Lower lobe of right lung (tissue), 2 donors: Measurements from ENCODE around the gene HMBS. TPM values are rescaled to one million over a fixed set of nuclear protein-coding genes. Genes with fewer than 3 reads are reported as not detected.
A peak's percentile ranks its signal among the peaks of the same experiment; 100 is the strongest.

ENCODE experiments used
- ATAC-seq, 2 donors: fragments of 200-7000 bp; cut with Tn5 transposase; one replicate each; pipeline ENCODE4 v1.9.1; 2020 to 2022; ENCODE audit warnings: mild to moderate bottlenecking in 2 of 2, moderate library complexity in 2 of 2
- DNase-seq: peaks from one replicate; pipeline ENCODE4 v3.0.0-alpha.2; 2020
- H3K27ac ChIP-seq: fragments of 200-600 bp; one replicate; pipeline ENCODE4 v1.8.0; 2022
- H3K27me3 ChIP-seq: fragments of 200-600 bp; one replicate; pipeline ENCODE4 v1.8.0; 2022; ENCODE audit warnings: low read depth
- H3K36me3 ChIP-seq: fragments of 200-600 bp; one replicate; pipeline ENCODE4 v1.8.0; 2022; ENCODE audit warnings: mild to moderate bottlenecking
- H3K4me1 ChIP-seq: fragments of 200-600 bp; one replicate; pipeline ENCODE4 v1.8.0; 2022
- H3K4me3 ChIP-seq: fragments of 200-600 bp; one replicate; pipeline ENCODE4 v1.8.0; 2022; ENCODE audit warnings: mild to moderate bottlenecking
- H3K9me3 ChIP-seq: fragments of 200-600 bp; one replicate; pipeline ENCODE4 v1.8.0; 2022
- CTCF ChIP-seq: fragments of 200-600 bp; IDR thresholded peaks from one replicate; pipeline ENCODE4 v1.8.0; 2022; ENCODE audit warnings: antibody characterized with exemption, mild to moderate bottlenecking
- intact Hi-C: fragments of 100-400 bp; cut with DNase I; formaldehyde crosslinking; loops from one replicate; pipeline ENCODE4 v1.11.0; 2022
- total RNA-seq: library from RNA; stranded (reverse); fragmentation: NEBNext Ultra II Directional; extraction: Animal tissue kit (Norgen Biotek cat#: 25700); gene quantifications from one replicate; pipeline ENCODE4 v1.2.1, GENCODE V29; 2021
- donor health status: DM: no; HTN: yes; CAD: no; lungs with severe emphysema.

The HMBS gene
- total RNA-seq, 1 donor from 2014 or later, result 16.7 TPM

DNA sequence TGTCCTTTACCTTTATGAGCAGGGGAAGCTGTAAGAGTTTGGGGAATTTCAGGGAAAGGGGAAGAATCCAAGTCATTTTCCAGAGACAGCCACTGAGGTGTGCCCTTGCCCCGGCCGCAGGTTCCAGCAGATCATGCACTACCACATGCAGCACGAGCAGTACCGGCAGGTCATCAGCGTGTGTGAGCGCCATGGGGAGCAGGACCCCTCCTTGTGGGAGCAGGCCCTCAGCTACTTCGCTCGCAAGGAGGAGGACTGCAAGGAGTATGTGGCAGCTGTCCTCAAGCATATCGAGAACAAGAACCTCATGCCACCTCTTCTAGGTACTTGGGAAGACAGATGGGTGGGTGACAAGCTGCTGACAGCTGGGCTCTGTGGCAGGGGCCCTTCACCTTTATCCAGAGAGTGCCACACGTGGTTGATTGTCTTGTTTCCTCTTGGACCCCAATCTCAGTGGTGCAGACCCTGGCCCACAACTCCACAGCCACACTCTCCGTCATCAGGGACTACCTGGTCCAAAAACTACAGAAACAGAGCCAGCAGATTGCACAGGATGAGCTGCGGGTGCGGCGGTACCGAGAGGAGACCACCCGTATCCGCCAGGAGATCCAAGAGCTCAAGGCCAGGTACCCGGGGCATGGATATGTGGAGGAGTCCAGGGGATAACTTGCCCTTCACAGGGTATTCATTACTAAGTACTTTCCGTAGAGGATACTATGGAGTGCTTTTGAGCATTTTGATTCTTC lies 5.8 kb upstream of the HMBS start:
- ATAC-seq (no peak), DNase-seq (no peak)
- intact Hi-C loops, result no loop called here
- no peaks in the 10 kb centered on the region for H3K4me1 ChIP-seq
- H3K36me3 ChIP-seq, result peaks cover 89% of the 10 kb centered on the region
- no peaks in the 10 kb centered on the region for H3K27me3 ChIP-seq
- no peak overlapping the region for H3K27ac ChIP-seq
- no peak for TF ChIP-seq CTCF
- no peaks in the 10 kb centered on the region for H3K9me3 ChIP-seq
- H3K4me3 ChIP-seq, result no peak overlapping the region

GRCh38 chr11:119081682-119082260 lies 2.9 kb upstream of the HMBS start:
- ATAC-seq (no peak), DNase-seq (no peak)
- Histone ChIP-seq H3K4me3 (no peak overlapping the region), H3K27ac (no peak overlapping the region), H3K36me3 (peaks cover 60% of the 10 kb centered on the region), H3K4me1 (peaks cover 15% of the 10 kb centered on the region), H3K27me3 (no peaks in the 10 kb centered on the region), H3K9me3 (no peaks in the 10 kb centered on the region)
- no peak for TF ChIP-seq CTCF
- intact Hi-C loops, result no loop called here

DNA sequence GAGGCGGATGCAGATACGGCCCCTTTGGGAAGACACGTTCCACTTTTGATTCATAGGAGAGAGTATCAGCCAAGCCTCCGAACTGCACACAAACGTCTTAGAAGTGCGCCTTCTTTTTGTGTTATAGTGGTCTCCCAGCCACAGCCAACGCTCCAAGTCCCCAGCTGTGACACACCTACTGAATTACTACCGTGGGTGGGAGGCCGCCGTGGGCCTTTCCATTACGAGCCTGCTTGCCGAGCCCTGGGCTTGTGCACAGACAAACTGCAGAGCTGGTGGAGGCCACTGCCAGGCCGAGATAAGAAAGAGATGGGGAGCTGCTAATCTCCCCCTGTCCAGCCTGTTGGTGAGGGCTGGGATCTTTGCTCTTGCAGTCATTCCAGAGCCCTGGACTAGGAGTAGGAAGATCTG lies 761 bp downstream of the HMBS start:
- H3K9me3 ChIP-seq, result no peaks in the 10 kb centered on the region
- H3K27ac ChIP-seq, result peak overlapping the region; percentile 93
- DNase-seq (no peak), ATAC-seq (no peak)
- no peaks in the 10 kb centered on the region for H3K27me3 ChIP-seq
- no peak for TF ChIP-seq CTCF
- H3K4me3 ChIP-seq, result peak overlapping the region; percentile 73
- intact Hi-C loops, result no loop called here
- H3K36me3 ChIP-seq, result peaks cover 23% of the 10 kb centered on the region
- H3K4me1 ChIP-seq, result peaks cover 15% of the 10 kb centered on the region

GRCh38 chr11:119087123-119087522 lies 2.4 kb downstream of the HMBS start:
- DNase-seq (no peak), ATAC-seq (no peak)
- Histone ChIP-seq H3K9me3 (no peaks in the 10 kb centered on the region), H3K4me3 (no peak overlapping the region), H3K36me3 (peaks cover 8% of the 10 kb centered on the region), H3K4me1 (peaks cover 15% of the 10 kb centered on the region), H3K27me3 (no peaks in the 10 kb centered on the region), H3K27ac (no peak overlapping the region)
- no peak for TF ChIP-seq CTCF
- intact Hi-C loops, result no loop called here

GRCh38 chr11:119087747-119088241 lies 3.1 kb downstream of the HMBS start:
- Histone ChIP-seq H3K36me3 (peaks cover 7% of the 10 kb centered on the region), H3K4me3 (no peak overlapping the region), H3K4me1 (peaks cover 18% of the 10 kb centered on the region), H3K9me3 (no peaks in the 10 kb centered on the region), H3K27ac (no peak overlapping the region), H3K27me3 (no peaks in the 10 kb centered on the region)
- ATAC-seq (no peak), DNase-seq (no peak)
- intact Hi-C loops, result no loop called here
- TF ChIP-seq CTCF, result no peak
